Measurements from ENCODE around the gene NEK5. TPM values are rescaled to one million over a fixed set of nuclear protein-coding genes. Genes with fewer than 3 reads are reported as not detected.

NEK5 gene
- polyA plus RNA-seq, 3 donors = 0.04 to 0.45 (median 0.20) TPM

- 95 to 100% (median 98%) methylated on average over 1 of the region's 1 CpG for WGBS, 3 donors
- no peak overlapping the region for H3K27ac ChIP-seq (ENCODE audit: low read depth, low read length)
Measured at GRCh38 chr13:52027832-52028231, 101.0 kb downstream of the NEK5 start.

DNA sequence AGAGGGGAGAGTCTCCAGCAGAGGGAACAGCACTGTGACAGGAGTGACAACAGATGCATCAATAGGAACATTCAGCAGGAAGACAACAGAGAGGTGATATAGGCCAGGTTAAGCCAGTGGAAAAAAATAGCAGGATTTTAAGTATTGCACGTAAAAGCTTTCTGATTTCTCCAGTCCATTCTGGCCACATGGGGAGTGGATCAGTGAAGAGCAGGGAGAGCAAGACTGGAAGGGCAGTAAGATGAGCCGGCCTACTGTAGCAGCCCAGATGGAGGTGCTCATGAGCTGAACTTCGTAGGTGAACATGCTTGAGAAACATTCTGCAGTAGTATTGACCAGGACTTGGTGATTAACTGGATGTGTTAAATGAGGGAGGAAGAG is 102.6 kb downstream of the NEK5 start:
- WGBS, 3 donors = 91 to 98% (median 95%) methylated on average over 3 of the region's 3 CpGs
- H3K27ac ChIP-seq (ENCODE audit: low read depth, low read length) = no peak overlapping the region

DNA sequence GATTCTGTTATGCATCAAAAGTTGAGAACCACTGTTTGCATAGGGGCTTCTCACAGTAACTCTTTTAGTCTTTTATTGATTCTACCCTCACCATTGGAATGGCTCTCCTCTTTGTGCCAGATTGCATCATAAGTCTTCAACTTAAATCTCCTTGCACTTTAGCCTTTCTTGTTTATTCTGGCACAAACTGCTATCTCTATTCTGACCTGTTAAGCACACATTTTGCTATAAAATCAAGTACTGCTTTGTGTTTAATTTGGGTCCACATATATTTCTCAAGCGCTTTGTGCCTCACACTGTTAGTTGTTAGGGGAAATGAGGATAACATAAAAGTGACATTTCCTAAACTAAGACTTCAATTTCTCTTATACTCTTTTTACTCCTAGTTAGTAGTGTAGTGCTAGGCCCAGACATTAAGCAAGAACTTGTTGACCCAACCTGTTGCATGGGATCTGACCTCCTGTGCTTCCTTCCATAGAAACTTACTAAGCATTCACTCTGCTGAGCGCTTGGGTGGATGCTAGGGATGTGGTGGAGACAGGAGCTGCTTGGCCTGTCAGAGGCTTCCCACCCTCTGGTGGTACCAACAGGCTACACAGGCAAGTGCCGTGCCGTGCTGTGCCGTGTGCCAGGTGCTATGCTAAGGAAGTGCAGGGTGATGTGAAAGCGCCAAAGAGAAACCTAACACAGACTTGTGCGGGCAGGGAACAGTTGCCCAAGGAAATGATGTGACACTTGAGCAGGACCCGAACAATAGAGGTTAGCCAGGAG is 103.2 kb downstream of the NEK5 start:
- no peak overlapping the region for H3K27ac ChIP-seq (ENCODE audit: low read depth, low read length)
- 86 to 97% (median 96%) methylated on average over 8 of the region's 8 CpGs for WGBS, 3 donors

GRCh38 chr13:52024481-52024880 is 104.4 kb downstream of the NEK5 start, which contains the start of gene UTP14C:
Gene UTP14C (plus strand): TSS chr13:52024691. CDS start chr13:52028805, 4,114 bp downstream.
- no peak within 1 kb of the TSS for H3K27ac ChIP-seq (ENCODE audit: low read depth, low read length)
- 97 to 99% (median 99%) methylated on average over 3 of the region's 3 CpGs for WGBS, 3 donors

- 94 to 100% (median 96%) methylated on average over 2 of the region's 2 CpGs for WGBS, 3 donors
- H3K27ac ChIP-seq (ENCODE audit: low read depth, low read length) = no peak overlapping the region
Measured at GRCh38 chr13:52022356-52022755, 106.5 kb downstream of the NEK5 start.

- 97 to 99% (median 98%) methylated on average over 3 of the region's 3 CpGs for WGBS, 3 donors
- H3K27ac ChIP-seq (ENCODE audit: low read depth, low read length) = no peak overlapping the region
Measured at GRCh38 chr13:52020191-52020590, 108.7 kb downstream of the NEK5 start.

DNA sequence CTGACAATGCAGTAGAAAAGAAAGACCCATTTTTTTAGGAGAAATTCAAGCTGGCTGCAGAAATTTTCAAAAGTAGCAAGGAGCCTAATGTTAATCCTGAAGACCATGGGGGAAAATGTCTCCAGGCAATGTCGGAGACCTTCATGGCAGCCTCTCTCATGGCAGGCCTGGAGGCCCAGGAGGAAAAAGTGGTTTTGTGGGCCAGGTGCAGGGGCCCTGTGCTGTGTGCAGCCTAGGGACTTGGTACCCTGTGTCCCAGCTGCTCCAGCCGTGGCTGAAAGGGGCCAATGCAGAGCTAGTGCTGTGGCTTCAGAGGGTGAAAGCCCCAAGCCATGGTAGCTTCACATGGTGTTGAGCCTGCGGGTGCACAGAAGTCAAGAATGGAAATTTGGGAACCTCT is 112.6 kb downstream of the NEK5 start:
- 95 to 99% (median 98%) methylated on average over 3 of the region's 3 CpGs for WGBS, 3 donors
- no peak overlapping the region for H3K27ac ChIP-seq (ENCODE audit: low read depth, low read length)

- H3K27ac ChIP-seq (ENCODE audit: low read depth, low read length) = no peak overlapping the region
- 1% methylated on average over 8 of the region's 8 CpGs for WGBS, 3 donors
Measured at GRCh38 chr13:52012512-52012836, 116.4 kb downstream of the NEK5 start.

DNA sequence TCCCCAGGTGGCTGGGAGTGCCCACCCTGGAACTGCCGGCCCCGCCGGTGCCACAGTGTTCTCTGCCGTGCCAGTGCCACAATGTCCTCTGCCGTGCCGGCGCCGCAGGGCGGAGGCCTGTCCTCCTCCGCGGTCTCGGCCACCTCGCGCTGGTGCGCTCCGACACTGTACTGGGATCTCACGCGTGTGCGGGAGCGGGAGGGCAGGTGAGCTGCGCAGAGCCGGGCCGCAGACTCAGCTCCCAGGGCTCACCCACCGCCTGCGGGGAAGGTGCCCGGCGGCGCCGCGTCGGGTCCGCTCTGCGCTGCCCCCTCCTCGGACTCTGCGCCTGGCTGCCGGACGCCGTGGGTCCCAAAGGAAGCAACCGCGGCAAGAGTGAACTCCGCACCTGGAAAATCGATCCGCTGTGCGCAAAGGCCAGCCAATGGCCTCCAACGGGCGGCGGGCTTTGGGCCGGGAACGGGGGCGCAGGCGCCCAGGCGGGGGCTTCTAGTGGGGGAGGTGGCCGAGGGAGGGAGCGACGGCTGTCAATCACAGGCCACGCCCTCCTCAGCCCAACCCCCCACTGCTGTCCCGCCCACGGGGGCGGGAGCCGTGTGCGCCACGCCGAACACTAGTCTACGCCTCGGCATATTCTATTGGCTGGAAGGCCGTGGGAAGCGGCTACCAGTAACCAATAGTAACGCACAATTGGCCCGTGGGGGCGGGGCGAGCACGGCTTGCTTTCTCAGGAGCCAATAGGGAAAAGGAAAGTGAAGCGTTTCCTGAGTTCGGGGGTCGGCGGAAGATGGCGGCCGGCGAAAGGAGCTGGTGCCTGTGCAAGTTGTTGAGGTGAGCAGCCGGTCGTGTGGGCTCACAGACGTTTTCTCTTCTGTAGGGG is 117.0 kb downstream of the NEK5 start, which contains the start of gene ALG11:
ALG11 (plus strand) TSS at position 767 of the 880 bp plus-strand sequence; CDS start at position 788, 21 bp downstream.
- H3K27ac ChIP-seq (ENCODE audit: low read depth, low read length) = no peak within 1 kb of the TSS
- WGBS, 3 donors = 0% methylated on average over 78 to 82 of the region's 82 CpGs

DNA sequence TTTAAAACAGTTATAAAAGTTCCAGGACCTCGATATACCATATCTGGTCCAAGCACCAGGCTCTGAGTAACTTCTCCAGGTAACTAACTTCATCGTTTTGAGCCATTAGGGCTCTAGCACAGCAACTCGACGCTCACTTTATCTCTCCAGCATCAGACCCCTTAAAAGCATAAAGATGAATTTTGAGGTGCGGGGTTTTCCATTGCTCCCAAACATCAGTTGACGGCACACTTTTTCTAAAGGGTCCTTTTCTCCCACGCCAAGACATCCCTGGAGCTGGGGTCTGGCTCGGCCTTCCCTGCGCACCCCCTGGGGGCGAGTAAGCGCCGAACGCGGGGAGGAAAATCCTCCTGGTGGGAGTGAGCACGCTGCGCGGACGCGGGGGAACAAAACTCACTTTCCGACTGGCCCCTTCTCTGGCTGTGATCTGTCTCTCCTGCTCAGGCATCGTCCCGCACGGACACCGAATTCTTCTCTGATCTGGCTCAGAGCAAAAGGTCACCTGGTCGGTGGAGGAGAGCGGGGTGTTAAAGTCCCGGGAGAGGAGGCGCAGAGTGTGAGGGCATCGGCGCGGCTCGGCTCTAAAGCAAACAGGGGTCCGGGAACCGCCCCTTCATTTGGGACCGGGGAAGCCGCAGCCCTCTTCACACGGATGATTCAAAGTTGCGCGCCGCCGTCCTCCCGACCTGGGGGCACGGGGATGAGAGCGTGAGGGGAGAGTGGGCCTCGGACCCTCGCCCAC is 117.8 kb downstream of the NEK5 start, which contains the start of gene ATP7B:
ATP7B (minus strand) TSS at position 561 of the 742 bp plus-strand sequence; CDS start at position 448, 113 bp downstream.
- no peak within 1 kb of the TSS for H3K27ac ChIP-seq (ENCODE audit: low read depth, low read length)
- WGBS, 3 donors = 2 to 5% (median 3%) methylated on average over 46 of the region's 46 CpGs

DNA sequence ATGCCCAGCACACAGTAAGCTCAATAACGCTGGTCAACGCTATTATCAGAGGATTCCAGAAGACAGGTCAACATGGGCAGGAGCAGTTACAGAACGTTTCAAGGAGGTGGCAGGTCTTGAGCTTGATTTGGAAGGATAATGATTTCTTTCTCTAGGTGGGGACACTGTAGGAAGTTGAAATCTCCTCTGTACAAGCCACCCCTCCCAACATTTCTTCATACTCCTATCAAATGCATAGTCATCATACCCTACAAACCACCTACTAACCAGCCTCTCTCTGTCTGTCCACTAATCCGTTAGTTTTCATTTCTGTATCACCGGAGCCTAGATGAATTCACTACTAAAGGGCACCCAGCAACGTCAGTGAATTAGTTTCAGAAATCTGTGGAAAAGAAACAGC is 118.9 kb downstream of the NEK5 start:
- 55 to 64% (median 63%) methylated on average over 6 of the region's 6 CpGs for WGBS, 3 donors

DNA sequence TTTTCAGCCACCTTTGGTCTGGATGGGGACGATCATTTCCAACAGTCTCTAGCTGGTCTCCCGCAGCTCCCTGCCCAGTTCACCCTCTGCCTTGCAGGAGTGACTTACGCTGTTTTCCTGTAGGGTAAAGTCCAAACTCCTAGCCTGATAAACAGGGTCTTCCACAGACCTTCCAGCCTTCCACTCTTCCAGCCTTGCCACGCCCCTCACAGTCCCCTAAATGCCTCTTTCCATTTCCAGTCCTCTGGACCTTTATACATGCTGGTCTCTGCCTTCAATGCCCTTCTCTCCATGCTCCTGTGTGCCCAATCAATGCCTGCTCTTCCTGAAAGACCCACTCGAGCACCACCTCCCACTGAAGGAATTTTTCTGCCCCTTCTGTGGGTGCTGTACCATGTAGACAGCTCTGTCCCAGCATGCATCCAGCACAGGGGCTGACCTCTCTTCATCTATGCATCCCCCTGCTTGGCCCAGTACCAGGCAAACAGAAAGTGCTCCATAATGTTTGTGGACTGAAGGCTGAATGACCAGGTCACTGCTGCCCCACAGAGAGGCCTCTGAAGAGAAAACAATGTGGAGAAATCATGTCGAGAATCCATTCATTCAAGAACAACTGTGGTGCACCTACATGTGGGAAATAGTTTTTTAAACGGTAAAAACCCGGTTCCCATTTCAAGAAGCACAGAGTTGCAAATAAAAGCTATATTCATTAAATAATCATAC is 122.2 kb downstream of the NEK5 start:
- whole genome bisulfite sequencing, 3 donors = 84 to 86% (median 85%) methylated on average over 8 of the region's 8 CpGs
- no peak overlapping the region for H3K27ac ChIP-seq (ENCODE audit: low read depth, low read length)

More for the DNA sequence above, 118.9 kb downstream of the NEK5 start:
- no peak overlapping the region for H3K27ac ChIP-seq (ENCODE audit: low read depth, low read length)

DNA sequence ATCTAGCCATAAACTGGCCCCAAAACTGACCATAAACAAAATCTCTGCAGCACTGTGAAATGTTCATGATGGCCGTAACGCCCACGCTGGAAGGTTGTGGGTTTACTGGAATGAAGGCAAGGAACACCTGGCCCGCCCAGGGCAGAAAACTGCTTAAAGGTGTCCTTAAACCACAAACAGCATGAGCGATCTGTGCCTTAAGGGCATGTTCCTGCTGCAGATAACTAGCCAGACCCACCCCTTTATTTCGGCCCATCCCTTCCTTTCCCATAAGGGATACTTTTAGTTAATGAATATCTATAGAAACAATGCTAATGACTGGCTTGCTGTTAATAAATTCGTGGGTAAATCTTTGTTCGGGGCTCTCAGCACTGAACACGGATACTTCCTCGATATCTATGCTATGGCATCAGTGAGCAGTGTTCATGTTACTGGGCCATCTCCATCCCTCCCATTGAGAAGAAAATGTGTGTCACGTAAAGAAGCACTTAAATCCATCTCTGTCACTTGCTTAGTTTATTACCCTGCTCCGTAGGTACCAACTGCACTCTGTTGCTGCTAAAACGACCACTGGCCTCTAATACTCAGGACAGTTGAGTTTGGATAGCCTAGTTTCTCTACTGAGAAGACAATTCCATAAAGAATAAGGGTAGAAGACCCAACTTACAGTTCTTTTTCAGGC is 122.9 kb downstream of the NEK5 start:
- 91 to 93% (median 92%) methylated on average over 13 of the region's 13 CpGs for WGBS, 3 donors
- no peak overlapping the region for H3K27ac ChIP-seq (ENCODE audit: low read depth, low read length)

DNA sequence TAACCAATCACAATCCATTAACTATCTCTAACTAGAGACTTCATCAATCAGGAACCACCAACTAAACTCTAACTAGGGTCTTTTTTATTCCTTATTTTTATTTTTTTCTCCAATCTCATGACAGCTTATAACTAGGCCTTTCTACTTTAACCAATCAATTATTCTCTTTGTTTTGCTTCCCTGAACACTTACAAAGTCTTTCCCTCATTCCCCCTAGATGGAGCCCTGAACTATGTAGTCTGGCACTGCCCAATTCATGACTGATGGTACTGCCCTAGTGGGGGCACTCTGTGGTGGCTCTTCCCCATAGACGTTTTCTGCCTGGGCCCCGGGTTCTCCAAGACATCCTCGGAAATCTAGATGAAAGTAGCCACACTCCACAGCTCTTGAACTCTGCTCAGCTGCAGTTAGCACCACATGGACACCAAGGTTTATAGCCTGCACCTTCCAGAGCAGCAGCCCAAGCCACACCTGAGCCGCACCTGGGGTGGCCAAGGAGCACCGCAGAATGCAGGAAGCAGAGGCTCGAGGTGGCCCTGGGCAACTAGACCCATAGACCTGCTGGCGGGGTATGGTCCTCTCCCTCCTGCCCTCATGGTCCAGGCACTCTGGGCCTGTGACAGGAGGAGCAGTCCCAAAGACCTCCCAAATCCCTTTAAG is 124.2 kb downstream of the NEK5 start:
- 80 to 90% (median 82%) methylated on average over 7 of the region's 7 CpGs for WGBS, 3 donors
- H3K27ac ChIP-seq (ENCODE audit: low read depth, low read length) = no peak overlapping the region

- 79 to 86% (median 81%) methylated on average over 4 of the region's 4 CpGs for WGBS, 3 donors
Measured at GRCh38 chr13:52003541-52003940, 125.3 kb downstream of the NEK5 start.

DNA sequence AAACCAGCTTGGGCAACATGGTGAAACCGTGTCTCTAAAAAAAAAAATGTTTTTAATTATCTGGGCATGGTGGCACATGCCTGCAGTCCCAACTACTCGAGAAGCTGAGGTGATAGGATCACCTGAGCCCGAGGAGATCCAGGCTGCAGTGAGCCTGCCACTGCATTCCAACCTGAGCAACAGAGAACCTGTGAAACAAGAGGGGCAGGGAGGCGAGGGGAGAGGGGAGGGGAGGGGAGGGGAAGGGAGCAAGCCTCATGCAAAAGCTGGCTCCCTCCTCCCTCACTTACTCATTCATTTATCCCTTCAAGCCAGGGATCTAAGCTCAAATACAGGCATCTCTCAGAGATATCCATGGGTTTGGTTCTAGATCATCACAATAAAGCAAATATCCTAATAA is 126.5 kb downstream of the NEK5 start:
- no peak overlapping the region for H3K27ac ChIP-seq (ENCODE audit: low read depth, low read length)
- 68 to 86% (median 68%) methylated on average over 3 of the region's 4 CpGs for WGBS, 3 donors

More at GRCh38 chr13:52003541-52003940, 125.3 kb downstream of the NEK5 start:
- no peak overlapping the region for H3K27ac ChIP-seq (ENCODE audit: low read depth, low read length)

GRCh38 chr13:52001120-52001731 is 127.6 kb downstream of the NEK5 start:
- 47 to 50% (median 50%) methylated on average over 3 of the region's 3 CpGs for WGBS, 3 donors
- H3K27ac ChIP-seq (ENCODE audit: low read depth, low read length) = no peak overlapping the region
